Measurements from ENCODE around the gene ARID1A.
A peak's percentile ranks its signal among the peaks of the same experiment; 100 is the strongest.
"Not testable (repeated sequence)": the region's sequence is repeated elsewhere in the genome, so short reads cannot be mapped to it uniquely, and the experiment has no call there.

ARID1A gene

GRCh38 chr1:26695356-26696118 lies at the start of gene ARID1A:
TSS of gene ARID1A (plus strand) at chr1:26696015. CDS start at chr1:26696404, 389 bp downstream.
- Mint-ChIP-seq H3K9me3 (no peaks in the 10 kb centered on the region), H3K27me3 (no peaks in the 10 kb centered on the region), H3K4me1 (peaks cover 39% of the 10 kb centered on the region), H3K4me3 (peak within 1 kb of the TSS; percentile 91 to 95), H3K27ac (peak within 1 kb of the TSS; percentile 92 to 97)
- ATAC-seq (peak; percentile 59), DNase-seq (peak; percentile 98)

GRCh38 chr1:26664802-26665201 lies 31.0 kb upstream of the ARID1A start:
- Mint-ChIP-seq H3K4me1 (peaks cover 9% of the 10 kb centered on the region), H3K27ac (no peak overlapping the region), H3K27me3 (no peaks in the 10 kb centered on the region), H3K9me3 (no peaks in the 10 kb centered on the region), H3K4me3 (no peak overlapping the region)
- ATAC-seq: no peak
- DNase-seq: no peak

GRCh38 chr1:26666855-26667254 lies 29.0 kb upstream of the ARID1A start:
- DNase-seq (no peak), ATAC-seq (peak; percentile 75)
- Mint-ChIP-seq H3K27ac (no peak overlapping the region), H3K27me3 (no peaks in the 10 kb centered on the region), H3K9me3 (no peaks in the 10 kb centered on the region), H3K4me1 (peaks cover 9% of the 10 kb centered on the region), H3K4me3 (no peak overlapping the region)

GRCh38 chr1:26668106-26668786 lies 27.6 kb upstream of the ARID1A start:
- H3K27ac Mint-ChIP-seq, DNase-seq, H3K9me3 Mint-ChIP-seq, H3K4me1 Mint-ChIP-seq, ATAC-seq, H3K4me3 Mint-ChIP-seq, H3K27me3 Mint-ChIP-seq: not testable (repeated sequence)

- H3K9me3 Mint-ChIP-seq: no peaks in the 10 kb centered on the region
- DNase-seq: peak; percentile 42 to 70
- H3K4me1 Mint-ChIP-seq: peaks cover 29% of the 10 kb centered on the region
- peak overlapping the region; percentile 37 to 46 for H3K4me3 Mint-ChIP-seq
- ATAC-seq: peak; percentile 100
- no peaks in the 10 kb centered on the region for H3K27me3 Mint-ChIP-seq
- peak overlapping the region in 1 of 2 donors; percentile 36 for H3K27ac Mint-ChIP-seq
Observed at GRCh38 chr1:26677306-26678115, 18.3 kb upstream of the ARID1A start.

GRCh38 chr1:26684763-26685508 lies 10.9 kb upstream of the ARID1A start:
- ATAC-seq (no peak), DNase-seq (no peak)
- H3K4me3 Mint-ChIP-seq: no peak overlapping the region
- H3K27me3 Mint-ChIP-seq: no peaks in the 10 kb centered on the region
- peaks cover 28% of the 10 kb centered on the region for H3K4me1 Mint-ChIP-seq
- H3K9me3 Mint-ChIP-seq: no peaks in the 10 kb centered on the region
- no peak overlapping the region for H3K27ac Mint-ChIP-seq

GRCh38 chr1:26686795-26687194 lies 9.0 kb upstream of the ARID1A start:
- no peak for ATAC-seq
- Mint-ChIP-seq H3K9me3 (no peaks in the 10 kb centered on the region), H3K4me1 (peaks cover 29% of the 10 kb centered on the region), H3K27me3 (no peaks in the 10 kb centered on the region), H3K27ac (no peak overlapping the region), H3K4me3 (no peak overlapping the region)
- DNase-seq: no peak

GRCh38 chr1:26689504-26689903 lies 6.3 kb upstream of the ARID1A start:
- peaks cover 38% of the 10 kb centered on the region for H3K4me1 Mint-ChIP-seq
- no peak overlapping the region for H3K4me3 Mint-ChIP-seq
- no peaks in the 10 kb centered on the region for H3K27me3 Mint-ChIP-seq
- DNase-seq: no peak
- H3K27ac Mint-ChIP-seq: no peak overlapping the region
- H3K9me3 Mint-ChIP-seq: no peaks in the 10 kb centered on the region
- ATAC-seq: no peak

GRCh38 chr1:26690157-26690556 lies 5.7 kb upstream of the ARID1A start:
- Mint-ChIP-seq H3K27me3 (no peaks in the 10 kb centered on the region), H3K27ac (no peak overlapping the region)

GRCh38 chr1:26690576-26691031 lies 5.2 kb upstream of the ARID1A start:
- no peak overlapping the region for H3K4me3 Mint-ChIP-seq

More at GRCh38 chr1:26690157-26690556, 5.7 kb upstream of the ARID1A start:
- no peaks in the 10 kb centered on the region for H3K9me3 Mint-ChIP-seq
- no peak overlapping the region for H3K4me3 Mint-ChIP-seq
- H3K4me1 Mint-ChIP-seq: peaks cover 45% of the 10 kb centered on the region
- DNase-seq (no peak), ATAC-seq (no peak)

GRCh38 chr1:26692211-26692792 lies 3.5 kb upstream of the ARID1A start:
- Mint-ChIP-seq H3K27ac (peak overlapping the region; percentile 92 to 96), H3K27me3 (no peaks in the 10 kb centered on the region), H3K4me3 (peak overlapping the region; percentile 91 to 95), H3K9me3 (no peaks in the 10 kb centered on the region), H3K4me1 (peaks cover 39% of the 10 kb centered on the region)
- ATAC-seq (peak; percentile 57), DNase-seq (peak; percentile 79 to 86)

More at GRCh38 chr1:26690576-26691031, 5.2 kb upstream of the ARID1A start:
- Mint-ChIP-seq H3K27me3 (no peaks in the 10 kb centered on the region), H3K4me1 (peaks cover 46% of the 10 kb centered on the region), H3K27ac (no peak overlapping the region), H3K9me3 (no peaks in the 10 kb centered on the region)
- no peak for DNase-seq
- ATAC-seq: no peak

- Mint-ChIP-seq H3K27ac (peak overlapping the region; percentile 92 to 96), H3K27me3 (no peaks in the 10 kb centered on the region), H3K4me3 (peak overlapping the region; percentile 91 to 95), H3K4me1 (peaks cover 39% of the 10 kb centered on the region), H3K9me3 (no peaks in the 10 kb centered on the region)
- DNase-seq (peak; percentile 87 to 93), ATAC-seq (peak; percentile 52)
Observed at GRCh38 chr1:26692793-26693490, 2.9 kb upstream of the ARID1A start.

- peak overlapping the region; percentile 91 to 95 for H3K4me3 Mint-ChIP-seq
- no peak for DNase-seq
- peak overlapping the region; percentile 92 to 97 for H3K27ac Mint-ChIP-seq
- H3K4me1 Mint-ChIP-seq: peaks cover 39% of the 10 kb centered on the region
- H3K9me3 Mint-ChIP-seq: no peaks in the 10 kb centered on the region
- no peaks in the 10 kb centered on the region for H3K27me3 Mint-ChIP-seq
- ATAC-seq: no peak
Observed at GRCh38 chr1:26693599-26694572, 1.9 kb upstream of the ARID1A start.

Measured in stimulated activated naive CD8-positive, alpha-beta T cell treated with anti-CD3 and anti-CD28 coated beads, Interleukin-15, amount 100 ng/mL, for 72 hours (primary cell).